Liver (tissue), 9 donors: Measurements from ENCODE around the gene DBET. TPM values are rescaled to one million over a fixed set of nuclear protein-coding genes. Genes with fewer than 3 reads are reported as not detected.
"Not testable (repeated sequence)": the region's sequence is repeated elsewhere in the genome, so short reads cannot be mapped to it uniquely, and the experiment has no call there.

Source experiments
- DNase-seq: peaks from one replicate; pipeline ENCODE4 v3.0.0-alpha.2; 2017; ENCODE audit warnings: low spot score
- H3K27ac ChIP-seq, 2 donors: one replicate each; pipeline ENCODE4 v1.7.0; 2013; ENCODE audit warnings: inconsistent platforms in 2 of 2, low read length in 2 of 2, control low read depth in 1 of 2, low read depth in 1 of 2, mild to moderate bottlenecking in 1 of 2
- H3K27me3 ChIP-seq, 4 donors: one replicate each; pipeline versions ENCODE4 v1.6.1 to v1.7.0; 2013; ENCODE audit warnings: low read length in 3 of 4, inconsistent platforms in 1 of 4, mild to moderate bottlenecking in 1 of 4, moderate library complexity in 1 of 4; ENCODE audit not compliant: control insufficient read depth in 4 of 4, insufficient read depth in 4 of 4
- H3K36me3 ChIP-seq, 4 donors: one replicate each; pipeline versions ENCODE4 v1.6.1 to v1.7.0; 2013; ENCODE audit warnings: low read length in 3 of 4, mild to moderate bottlenecking in 3 of 4, low read depth in 1 of 4, moderate library complexity in 1 of 4; ENCODE audit not compliant: control insufficient read depth in 4 of 4, insufficient read depth in 3 of 4
- H3K4me1 ChIP-seq, 4 donors: one replicate each; pipeline versions ENCODE4 v1.6.1 to v1.7.0; 2013; ENCODE audit warnings: low read length in 3 of 4, mild to moderate bottlenecking in 3 of 4, moderate library complexity in 1 of 4; ENCODE audit not compliant: control insufficient read depth in 4 of 4, insufficient read depth in 4 of 4
- H3K4me3 ChIP-seq, 3 donors: one replicate each; pipeline versions ENCODE4 v1.6.1 to v1.7.0; 2013; ENCODE audit warnings: low read length in 3 of 3, control low read depth in 1 of 3, low read depth in 1 of 3, mild to moderate bottlenecking in 1 of 3
- H3K9ac ChIP-seq, 2 donors: one replicate each; pipeline ENCODE4 v1.7.0; 2013; ENCODE audit warnings: low read length in 2 of 2, mild to moderate bottlenecking in 2 of 2, moderate library complexity in 2 of 2, control low read depth in 1 of 2, low read depth in 1 of 2
- H3K9me3 ChIP-seq, 4 donors: one replicate each; pipeline versions ENCODE4 v1.6.1 to v1.7.0; 2013; ENCODE audit warnings: low read length in 3 of 4; ENCODE audit not compliant: control insufficient read depth in 4 of 4
- WGBS: extraction: QIAGEN DNeasy Blood & Tissue Kit; methylation state at CpG from one replicate; pipeline ENCODE4 v1.1.7; 2013; 5-methylcytosine and 5-hydroxymethylcytosine counted together
- polyA plus RNA-seq, 2 donors: library from polyadenylated mRNA; stranded (reverse) in 1 of 2; unstranded in 1 of 2; fragments of 200-250 nt in 1 of 2; fragments of >200 nt in 1 of 2; fragmentation: Nextera tagmentation in 1 of 2; extraction: Ambion mirVana in 1 of 2; gene quantifications; one replicate each; pipeline versions ENCODE4 v1.2.1 to v1.2.3, GENCODE V29; 2013 to 2015
- total RNA-seq, 2 donors: library from RNA; depleted of rRNA; stranded (reverse); fragments of >200 nt; gene quantifications; one replicate each; pipeline ENCODE4 v1.2.3, GENCODE V29; 2014
- donor health status: healthy.
- donor health status: healthy.
- donor health status: healthy.
- donor health status: healthy.
- donor health status: healthy.

DBET gene
- total and polyA plus RNA-seq, 4 donors = not detected

GRCh38 chr4:190093052-190093451, 28.8 kb downstream of the DBET start:
- not testable (repeated sequence) for H3K27me3 ChIP-seq, H3K4me1 ChIP-seq, DNase-seq, H3K27ac ChIP-seq, H3K9me3 ChIP-seq, H3K9ac ChIP-seq, H3K36me3 ChIP-seq, H3K4me3 ChIP-seq
- 25% methylated on average over 9 of the region's 27 CpGs for WGBS

- H3K4me3 ChIP-seq, H3K36me3 ChIP-seq, H3K9me3 ChIP-seq, H3K9ac ChIP-seq, H3K27ac ChIP-seq, DNase-seq, H3K4me1 ChIP-seq, H3K27me3 ChIP-seq: not testable (repeated sequence)
- no CpG with 5 or more reads among the region's 1 CpG for WGBS
Measured at GRCh38 chr4:190094031-190094430, 29.7 kb downstream of the DBET start.

GRCh38 chr4:190095335-190095734, 31.0 kb downstream of the DBET start:
- H3K9me3 ChIP-seq, DNase-seq: not testable (repeated sequence)
- no CpG with 5 or more reads among the region's 6 CpGs for WGBS

GRCh38 chr4:190099605-190100004, 35.3 kb downstream of the DBET start:
- not testable (repeated sequence) for H3K9me3 ChIP-seq, DNase-seq, H3K27ac ChIP-seq, H3K36me3 ChIP-seq, H3K27me3 ChIP-seq, H3K4me1 ChIP-seq, H3K9ac ChIP-seq, H3K4me3 ChIP-seq
- 36% methylated on average over 2 of the region's 2 CpGs for WGBS

More at GRCh38 chr4:190095335-190095734, 31.0 kb downstream of the DBET start:
- H3K36me3 ChIP-seq, H3K9ac ChIP-seq, H3K27ac ChIP-seq, H3K27me3 ChIP-seq, H3K4me1 ChIP-seq, H3K4me3 ChIP-seq: not testable (repeated sequence)

- DNase-seq, H3K9ac ChIP-seq, H3K9me3 ChIP-seq, H3K4me1 ChIP-seq, H3K27ac ChIP-seq, H3K36me3 ChIP-seq, H3K4me3 ChIP-seq, H3K27me3 ChIP-seq: not testable (repeated sequence)
- WGBS = no CpG with 5 or more reads among the region's 1 CpG
Measured at GRCh38 chr4:190101525-190101924, 37.2 kb downstream of the DBET start.

- peaks cover 0 to 10% (median 0%) of the 10 kb centered on the region in 4 donors for H3K27me3 ChIP-seq
- H3K4me1 ChIP-seq, H3K36me3 ChIP-seq, H3K9ac ChIP-seq, H3K9me3 ChIP-seq, H3K4me3 ChIP-seq, DNase-seq, H3K27ac ChIP-seq: not testable (repeated sequence)
- WGBS = 36% methylated on average over 3 of the region's 3 CpGs
Measured at GRCh38 chr4:190106191-190106590, 41.9 kb downstream of the DBET start.

GRCh38 chr4:190106611-190107480, 42.5 kb downstream of the DBET start:
- H3K27ac ChIP-seq = not testable (repeated sequence)

GRCh38 chr4:190107766-190108485, 43.6 kb downstream of the DBET start:
- not testable (repeated sequence) for H3K9ac ChIP-seq, H3K9me3 ChIP-seq, H3K4me3 ChIP-seq, H3K4me1 ChIP-seq, H3K36me3 ChIP-seq, H3K27ac ChIP-seq, DNase-seq
- H3K27me3 ChIP-seq = peaks cover 0 to 10% (median 0%) of the 10 kb centered on the region in 4 donors
- WGBS = 49% methylated on average over 2 of the region's 2 CpGs

More at GRCh38 chr4:190106611-190107480, 42.5 kb downstream of the DBET start:
- H3K9ac ChIP-seq, H3K36me3 ChIP-seq, H3K4me1 ChIP-seq, H3K4me3 ChIP-seq, H3K9me3 ChIP-seq, DNase-seq: not testable (repeated sequence)
- 41% methylated on average over 7 of the region's 7 CpGs for WGBS
- peaks cover 0 to 10% (median 0%) of the 10 kb centered on the region in 4 donors for H3K27me3 ChIP-seq
